Smooth muscle cell of the brain vasculature (primary cell): ENCODE results near the gene GABRB2.
"Not testable (repeated sequence)": the region's sequence is repeated elsewhere in the genome, so short reads cannot be mapped to it uniquely, and the experiment has no call there.

ENCODE experiments used
- DNase-seq: peaks from one replicate; pipeline ENCODE4 v3.0.0-alpha.2; 2012; ENCODE audit warnings: low read depth, low spot score

The GABRB2 gene

GRCh38 chr5:161546470-161547301 is at the start of gene GABRB2:
Gene GABRB2, minus strand, starts transcription at chr5:161546725. Its CDS starts 82 bp downstream, at chr5:161546643.
- no peak for DNase-seq

GRCh38 chr5:161585798-161586197 is 39.3 kb upstream of the GABRB2 start:
- DNase-seq, result no peak

GRCh38 chr5:161580621-161581020 is 34.1 kb upstream of the GABRB2 start:
- DNase-seq, result no peak

- DNase-seq, result no peak
Measured at GRCh38 chr5:161572914-161573313, 26.4 kb upstream of the GABRB2 start.

GRCh38 chr5:161566081-161566480 is 19.6 kb upstream of the GABRB2 start:
- DNase-seq, result no peak

- DNase-seq, result no peak
Measured at GRCh38 chr5:161562446-161562845, 15.9 kb upstream of the GABRB2 start.

GRCh38 chr5:161549106-161549505 is 2.6 kb upstream of the GABRB2 start:
- DNase-seq, result no peak

- no peak for DNase-seq
Measured at GRCh38 chr5:161548487-161549094, 2.1 kb upstream of the GABRB2 start.

- DNase-seq, result no peak
Measured at GRCh38 chr5:161547738-161548486, 1.4 kb upstream of the GABRB2 start.

GRCh38 chr5:161547406-161547737 is 847 bp upstream of the GABRB2 start:
- no peak for DNase-seq

GRCh38 chr5:161546095-161546469 is 443 bp downstream of the GABRB2 start:
- no peak for DNase-seq

GRCh38 chr5:161545344-161546094 is 1.0 kb downstream of the GABRB2 start:
- DNase-seq, result no peak

GRCh38 chr5:161544350-161544765 is 2.2 kb downstream of the GABRB2 start:
- no peak for DNase-seq

GRCh38 chr5:161539016-161539415 is 7.5 kb downstream of the GABRB2 start:
- DNase-seq, result no peak

GRCh38 chr5:161535762-161536161 is 10.8 kb downstream of the GABRB2 start:
- DNase-seq, result no peak

GRCh38 chr5:161530700-161531099 is 15.8 kb downstream of the GABRB2 start:
- DNase-seq, result no peak

GRCh38 chr5:161513942-161514341 is 32.6 kb downstream of the GABRB2 start:
- no peak for DNase-seq

GRCh38 chr5:161507591-161507990 is 38.9 kb downstream of the GABRB2 start:
- no peak for DNase-seq

GRCh38 chr5:161505160-161505559 is 41.4 kb downstream of the GABRB2 start:
- not testable (repeated sequence) for DNase-seq

- DNase-seq, result no peak
Measured at GRCh38 chr5:161498531-161498930, 48.0 kb downstream of the GABRB2 start.

GRCh38 chr5:161483721-161484120 is 62.8 kb downstream of the GABRB2 start:
- DNase-seq, result no peak

- no peak for DNase-seq
Measured at GRCh38 chr5:161481922-161482321, 64.6 kb downstream of the GABRB2 start.
